ENCODE data around the gene NQO1. TPM values are rescaled to one million over a fixed set of nuclear protein-coding genes. Genes with fewer than 3 reads are reported as not detected.

Gene NQO1
- total RNA-seq, 1 experiment from 2014 or later: 853 TPM

DNA sequence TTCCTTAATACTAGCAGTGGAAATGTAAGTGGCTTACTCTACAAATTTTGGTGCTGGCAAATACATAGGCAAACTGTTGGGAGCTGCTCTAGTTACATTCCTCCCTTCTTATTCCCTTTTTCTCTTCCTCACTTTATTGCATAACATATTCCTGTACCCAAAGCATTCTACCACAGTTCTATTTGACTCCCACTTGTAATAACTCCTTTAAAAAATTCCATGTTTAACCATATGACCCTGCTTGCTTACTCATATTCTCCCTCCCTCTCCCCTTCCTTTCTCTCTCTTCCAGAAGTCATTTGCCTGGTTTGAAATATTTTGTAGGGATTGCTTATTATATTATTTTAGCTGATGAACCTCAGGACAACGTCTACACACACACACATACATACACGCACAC lies 22.7 kb downstream of the NQO1 start:
- no TSS peak for BruUV-seq (replicated peaks)
- DNase-seq: no peak
- Histone ChIP-seq H3K27ac (0 out of 2 replicates have a peak overlapping the region, but pooled peaks have one; percentile 15), H3K4me2 (no peak overlapping the region), H3K79me2 (ENCODE audit: low read depth) (0 out of 2 replicates have a peak, but pooled peaks cover 14% of the 10 kb centered on the region), H3K36me3 (ENCODE audit: low read depth) (peaks cover 13% of the 10 kb centered on the region; the same call in 1 of the 2 replicates), H3K9me3 (ENCODE audit: insufficient read depth, low read depth) (no peaks in the 10 kb centered on the region), H4K20me1 (ENCODE audit: insufficient read depth) (peaks cover 34% of the 10 kb centered on the region), H2AFZ (no peak overlapping the region), H3F3A (ENCODE audit: insufficient read depth, low read depth) (peaks cover 86% of the 10 kb centered on the region), H3K4me3 (no peak overlapping the region), H3K4me1 (replicated peaks; ENCODE audit: insufficient read depth) (peaks cover 18% of the 10 kb centered on the region), H3K27me3 (ENCODE audit: insufficient read depth, low read depth) (no peaks in the 10 kb centered on the region), H3K9me2 (ENCODE audit: insufficient read depth) (no peaks in the 10 kb centered on the region)
- no peak for TF ChIP-seq EZH2 (IDR thresholded peaks at IDR 0.05; ENCODE audit: low read depth)
- TF ChIP-seq, protein P1, sequence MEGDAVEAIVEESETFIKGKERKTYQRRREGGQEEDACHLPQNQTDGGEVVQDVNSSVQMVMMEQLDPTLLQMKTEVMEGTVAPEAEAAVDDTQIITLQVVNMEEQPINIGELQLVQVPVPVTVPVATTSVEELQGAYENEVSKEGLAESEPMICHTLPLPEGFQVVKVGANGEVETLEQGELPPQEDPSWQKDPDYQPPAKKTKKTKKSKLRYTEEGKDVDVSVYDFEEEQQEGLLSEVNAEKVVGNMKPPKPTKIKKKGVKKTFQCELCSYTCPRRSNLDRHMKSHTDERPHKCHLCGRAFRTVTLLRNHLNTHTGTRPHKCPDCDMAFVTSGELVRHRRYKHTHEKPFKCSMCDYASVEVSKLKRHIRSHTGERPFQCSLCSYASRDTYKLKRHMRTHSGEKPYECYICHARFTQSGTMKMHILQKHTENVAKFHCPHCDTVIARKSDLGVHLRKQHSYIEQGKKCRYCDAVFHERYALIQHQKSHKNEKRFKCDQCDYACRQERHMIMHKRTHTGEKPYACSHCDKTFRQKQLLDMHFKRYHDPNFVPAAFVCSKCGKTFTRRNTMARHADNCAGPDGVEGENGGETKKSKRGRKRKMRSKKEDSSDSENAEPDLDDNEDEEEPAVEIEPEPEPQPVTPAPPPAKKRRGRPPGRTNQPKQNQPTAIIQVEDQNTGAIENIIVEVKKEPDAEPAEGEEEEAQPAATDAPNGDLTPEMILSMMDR (conservative IDR thresholded peaks at IDR 0.05): no peak
- ChIA-PET CTCF (interaction anchor here (0.7 kb wide), 1 partner anchor 23 kb away, joined by 5 read pairs; the partner anchor contains the start of gene NQO1), POLR2A (ENCODE audit: unreplicated experiment) (no interaction called here)
- intact Hi-C loops (cut with micrococcal nuclease; ENCODE audit: unreplicated experiment): no loop called here

DNA sequence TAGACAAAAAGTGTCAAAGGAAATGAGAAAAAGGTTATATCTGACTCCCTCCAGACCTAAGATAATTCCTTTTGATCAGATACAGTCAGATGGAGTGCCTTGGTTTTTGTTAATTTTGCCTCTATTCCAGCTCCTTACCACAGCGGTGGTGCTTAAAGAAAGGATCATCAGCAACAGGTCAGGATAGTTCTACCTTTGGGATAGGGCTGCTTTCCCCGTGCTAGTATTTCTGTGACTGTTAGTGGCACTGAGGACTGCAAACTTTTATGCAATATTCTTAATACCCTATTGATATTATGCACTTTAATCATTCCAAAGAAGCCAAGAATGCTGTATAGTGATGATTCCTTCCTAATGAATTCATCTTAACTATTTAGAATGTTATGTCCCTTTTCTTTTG lies 24.5 kb downstream of the NQO1 start:
- CTCF ChIA-PET: no interaction called here
- 0 out of 2 replicates have a peak, but pooled peaks cover 19% of the 10 kb centered on the region for H3K79me2 ChIP-seq (ENCODE audit: low read depth)
- no peak for TF ChIP-seq EZH2 (IDR thresholded peaks at IDR 0.05; ENCODE audit: low read depth)
- TF ChIP-seq, protein P1 (conservative IDR thresholded peaks at IDR 0.05): no peak

DNA sequence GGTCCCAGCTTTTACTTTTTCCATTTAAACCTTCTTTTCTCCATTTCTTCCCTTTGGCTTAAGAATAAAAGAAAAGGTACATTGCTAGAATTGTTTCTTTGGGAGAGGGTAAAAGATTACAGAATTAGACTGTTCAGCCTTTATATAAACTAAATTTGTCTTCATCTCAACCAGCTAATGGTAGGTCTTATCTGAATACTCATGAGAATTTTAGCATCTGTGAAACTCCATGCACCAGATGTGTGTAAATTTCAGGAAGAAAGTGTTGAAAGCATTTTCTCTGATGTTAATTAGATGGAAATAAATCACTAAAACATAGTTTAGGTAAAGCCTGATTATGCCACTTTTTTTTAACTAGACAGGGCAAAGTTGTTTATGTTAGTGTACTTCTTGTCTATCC lies 24.9 kb downstream of the NQO1 start:
- intact Hi-C loops (cut with micrococcal nuclease; ENCODE audit: unreplicated experiment): no loop called here
- H3K4me3 ChIP-seq: no peak overlapping the region
- no peak overlapping the region for H2AFZ ChIP-seq
- H3K9me2 ChIP-seq (ENCODE audit: insufficient read depth): no peaks in the 10 kb centered on the region
- peaks cover 76% of the 10 kb centered on the region for H3F3A ChIP-seq (ENCODE audit: insufficient read depth, low read depth)
- 0 out of 2 replicates have a peak overlapping the region, but pooled peaks have one; percentile 27 for H3K27ac ChIP-seq
- no peaks in the 10 kb centered on the region for H3K27me3 ChIP-seq (ENCODE audit: insufficient read depth, low read depth)
- H3K9me3 ChIP-seq (ENCODE audit: insufficient read depth, low read depth): no peaks in the 10 kb centered on the region
- CTCF ChIA-PET: no interaction called here
- POLR2A ChIA-PET (ENCODE audit: unreplicated experiment): no interaction called here
- no peak for DNase-seq
- 0 out of 2 replicates have a peak, but pooled peaks cover 19% of the 10 kb centered on the region for H3K79me2 ChIP-seq (ENCODE audit: low read depth)
- peaks cover 23% of the 10 kb centered on the region; the same call in 1 of the 2 replicates for H3K36me3 ChIP-seq (ENCODE audit: low read depth)
- TF ChIP-seq, protein P1 (conservative IDR thresholded peaks at IDR 0.05): no peak
- no peak for TF ChIP-seq EZH2 (IDR thresholded peaks at IDR 0.05; ENCODE audit: low read depth)
- no peak overlapping the region for H3K4me2 ChIP-seq
- no TSS peak for BruUV-seq (replicated peaks)
- H4K20me1 ChIP-seq (ENCODE audit: insufficient read depth): peaks cover 33% of the 10 kb centered on the region
- peaks cover 7% of the 10 kb centered on the region for H3K4me1 ChIP-seq (replicated peaks; ENCODE audit: insufficient read depth)

More for the DNA sequence above, 24.5 kb downstream of the NQO1 start:
- H3K4me2 ChIP-seq: no peak overlapping the region
- H3K4me1 ChIP-seq (replicated peaks; ENCODE audit: insufficient read depth): peaks cover 11% of the 10 kb centered on the region
- H3K9me3 ChIP-seq (ENCODE audit: insufficient read depth, low read depth): no peaks in the 10 kb centered on the region
- 0 out of 2 replicates have a peak overlapping the region, but pooled peaks have one; percentile 27 for H3K27ac ChIP-seq
- intact Hi-C loops (cut with micrococcal nuclease; ENCODE audit: unreplicated experiment): no loop called here
- peaks cover 76% of the 10 kb centered on the region for H3F3A ChIP-seq (ENCODE audit: insufficient read depth, low read depth)
- DNase-seq: no peak
- H3K36me3 ChIP-seq (ENCODE audit: low read depth): peaks cover 20% of the 10 kb centered on the region; the same call in 1 of the 2 replicates
- H3K4me3 ChIP-seq: no peak overlapping the region
- H2AFZ ChIP-seq: no peak overlapping the region
- POLR2A ChIA-PET (ENCODE audit: unreplicated experiment): no interaction called here
- peaks cover 32% of the 10 kb centered on the region for H4K20me1 ChIP-seq (ENCODE audit: insufficient read depth)
- H3K9me2 ChIP-seq (ENCODE audit: insufficient read depth): no peaks in the 10 kb centered on the region
- no peaks in the 10 kb centered on the region for H3K27me3 ChIP-seq (ENCODE audit: insufficient read depth, low read depth)
- BruUV-seq (replicated peaks): no TSS peak
